Measurements from ENCODE around the gene INTS11. TPM values are rescaled to one million over a fixed set of nuclear protein-coding genes. Genes with fewer than 3 reads are reported as not detected.

The INTS11 gene
- polyA plus RNA-seq, 3 donors: 46.2 to 154 (median 49.6) TPM

DNA sequence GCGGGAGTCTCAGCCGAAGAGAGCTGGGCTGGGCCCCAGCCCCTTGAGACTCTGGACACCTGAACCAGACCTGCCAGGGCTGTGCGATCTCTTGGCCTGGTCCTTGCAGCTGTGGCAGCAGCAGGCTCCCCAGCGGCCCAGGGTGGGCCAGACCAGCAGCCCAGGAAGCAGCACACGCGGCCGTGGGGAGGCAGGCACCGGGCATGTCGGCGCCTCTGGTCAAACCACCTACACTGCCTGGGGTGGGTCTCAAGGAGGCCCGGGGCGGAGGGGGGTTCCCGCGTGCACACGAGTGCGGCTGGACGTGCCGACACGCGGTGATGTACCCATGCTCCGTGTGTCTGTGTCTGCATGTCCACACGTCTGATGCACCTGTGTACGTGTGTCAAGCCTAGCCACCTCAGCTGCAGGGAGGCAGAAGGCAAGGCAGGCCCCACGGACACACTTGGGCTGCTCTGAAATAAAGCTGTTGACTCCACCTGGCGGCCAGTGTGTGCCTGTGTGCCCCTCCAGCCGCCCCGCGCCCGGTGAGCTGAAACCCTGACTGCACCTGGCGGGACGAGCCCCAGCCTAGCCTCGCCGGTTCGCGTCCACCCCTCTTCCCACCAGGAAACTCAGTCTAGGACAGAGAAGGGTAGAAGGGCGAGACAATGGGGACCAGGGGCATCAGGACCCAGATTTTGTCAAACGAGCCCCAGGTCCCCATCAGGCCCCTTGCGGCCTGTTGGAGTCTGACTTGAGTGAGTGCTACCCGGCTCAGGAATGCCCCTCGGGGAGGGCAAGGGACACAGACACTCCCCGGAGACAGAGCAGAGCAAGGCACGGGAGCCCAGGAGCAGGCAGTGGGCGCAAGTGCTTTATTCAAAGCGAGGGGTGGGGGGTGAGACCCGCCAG is 32.7 kb downstream of the INTS11 start:
- no peaks in the 10 kb centered on the region for H3K79me2 ChIP-seq (ENCODE audit: insufficient read depth, low read length)
- H3K27me3 ChIP-seq (ENCODE audit: control insufficient read depth in 2 of 2, insufficient read depth in 2 of 2, low read length in 2 of 2): no peaks in the 10 kb centered on the region
- no peaks in the 10 kb centered on the region for H4K20me1 ChIP-seq (ENCODE audit: insufficient read depth, low read length)
- peak; percentile 54 for TF ChIP-seq CTCF (IDR thresholded peaks at IDR 0.05)
- no peak overlapping the region for H3K27ac Mint-ChIP-seq
- no peak overlapping the region for H3K27ac ChIP-seq (ENCODE audit: low read depth in 1 of 2, low read length in 2 of 2)
- no peaks in the 10 kb centered on the region for H3K4me1 ChIP-seq (ENCODE audit: control insufficient read depth in 1 of 2, insufficient read depth in 2 of 2, low read length in 2 of 2)
- no peaks in the 10 kb centered on the region for H3K4me1 Mint-ChIP-seq
- H3K36me3 Mint-ChIP-seq: peaks cover 2 to 14% of the 10 kb centered on the region in 2 donors
- peak in 1 of 3 donors; percentile 10 for DNase-seq
- no peak overlapping the region for H3K9ac ChIP-seq (ENCODE audit: insufficient read depth, low read length, poor library complexity, severe bottlenecking)
- no peaks in the 10 kb centered on the region for H3K9me3 ChIP-seq (replicated peaks in 1 of 2; ENCODE audit: control insufficient read depth in 1 of 2, insufficient read depth in 1 of 2, low read length in 2 of 2)
- no peak overlapping the region for H3K4me3 ChIP-seq (replicated peaks in 1 of 3; ENCODE audit: low read depth in 2 of 3, low read length in 3 of 3)
- peaks cover 0 to 10% (median 0%) of the 10 kb centered on the region in 7 donors for H3K9me3 Mint-ChIP-seq
- no peak overlapping the region for H3K4me3 Mint-ChIP-seq
- intact Hi-C loops (cut with micrococcal nuclease): loop anchor here in 1 of 2 donors (5.0 kb wide), 1 partner anchor 169 kb away; no protein-coding TSS in a partner anchor
- peaks cover 0 to 1% (median 0%) of the 10 kb centered on the region in 3 donors for H3K27me3 Mint-ChIP-seq (ENCODE audit: low read depth in 3 of 3)
- peaks cover 15 to 31% of the 10 kb centered on the region in 2 donors for H3K36me3 ChIP-seq (replicated peaks in 1 of 2; ENCODE audit: control insufficient read depth in 1 of 2, insufficient read depth in 2 of 2, low read length in 2 of 2)
- H3K4me2 ChIP-seq (replicated peaks; ENCODE audit: extremely low read depth, low read length, poor library complexity, severe bottlenecking): no peak overlapping the region
- WGBS (ENCODE audit: insufficient coverage): 65% methylated on average over 35 of the region's 45 CpGs
- H2AFZ ChIP-seq (ENCODE audit: insufficient read depth, low read depth, low read length, poor library complexity, severe bottlenecking): no peak overlapping the region

DNA sequence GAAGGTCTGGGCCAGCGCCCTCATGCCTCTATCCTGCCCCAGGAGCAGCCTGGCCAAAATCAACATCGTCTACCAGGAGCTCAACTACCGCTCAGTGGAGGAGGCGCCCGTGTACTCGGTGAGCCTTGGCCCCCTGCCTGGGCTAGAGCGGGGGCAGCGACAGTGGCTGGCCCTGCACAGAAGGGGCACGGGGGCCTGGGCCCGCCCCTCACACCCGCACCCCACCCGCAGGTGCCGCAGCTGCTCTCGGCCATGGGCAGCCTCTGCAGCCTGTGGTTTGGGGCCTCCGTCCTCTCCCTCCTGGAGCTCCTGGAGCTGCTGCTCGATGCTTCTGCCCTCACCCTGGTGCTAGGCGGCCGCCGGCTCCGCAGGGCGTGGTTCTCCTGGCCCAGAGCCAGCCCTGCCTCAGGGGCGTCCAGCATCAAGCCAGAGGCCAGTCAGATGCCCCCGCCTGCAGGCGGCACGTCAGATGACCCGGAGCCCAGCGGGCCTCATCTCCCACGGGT is 33.4 kb downstream of the INTS11 start:
- H3K79me2 ChIP-seq (ENCODE audit: insufficient read depth, low read length): no peaks in the 10 kb centered on the region
- peaks cover 13 to 24% of the 10 kb centered on the region in 2 donors for H3K36me3 ChIP-seq (replicated peaks in 1 of 2; ENCODE audit: control insufficient read depth in 1 of 2, insufficient read depth in 2 of 2, low read length in 2 of 2)
- Mint-ChIP-seq H3K27me3 (ENCODE audit: low read depth in 3 of 3) (peaks cover 0 to 1% (median 0%) of the 10 kb centered on the region in 3 donors), H3K4me3 (no peak overlapping the region), H3K27ac (no peak overlapping the region), H3K9me3 (peaks cover 0 to 10% (median 0%) of the 10 kb centered on the region in 7 donors), H3K4me1 (no peaks in the 10 kb centered on the region), H3K36me3 (peaks cover 0 to 10% of the 10 kb centered on the region in 2 donors)
- H3K4me1 ChIP-seq (ENCODE audit: control insufficient read depth in 1 of 2, insufficient read depth in 2 of 2, low read length in 2 of 2): no peaks in the 10 kb centered on the region
- no peaks in the 10 kb centered on the region for H3K27me3 ChIP-seq (ENCODE audit: control insufficient read depth in 2 of 2, insufficient read depth in 2 of 2, low read length in 2 of 2)
- intact Hi-C loops (cut with micrococcal nuclease): loop anchor here in 1 of 2 donors (5.0 kb wide), 1 partner anchor 169 kb away; no protein-coding TSS in a partner anchor
- H3K9me3 ChIP-seq (replicated peaks in 1 of 2; ENCODE audit: control insufficient read depth in 1 of 2, insufficient read depth in 1 of 2, low read length in 2 of 2): no peaks in the 10 kb centered on the region
- no peak overlapping the region for H3K27ac ChIP-seq (ENCODE audit: low read depth in 1 of 2, low read length in 2 of 2)
- H3K4me3 ChIP-seq (replicated peaks in 1 of 3; ENCODE audit: low read depth in 2 of 3, low read length in 3 of 3): no peak overlapping the region
- H4K20me1 ChIP-seq (ENCODE audit: insufficient read depth, low read length): no peaks in the 10 kb centered on the region
- no peak overlapping the region for H3K9ac ChIP-seq (ENCODE audit: insufficient read depth, low read length, poor library complexity, severe bottlenecking)
- DNase-seq: no peak
- no peak for TF ChIP-seq CTCF (IDR thresholded peaks at IDR 0.05)
- WGBS (ENCODE audit: insufficient coverage): 78% methylated on average over 28 of the region's 28 CpGs
- H2AFZ ChIP-seq (ENCODE audit: insufficient read depth, low read depth, low read length, poor library complexity, severe bottlenecking): no peak overlapping the region
- H3K4me2 ChIP-seq (replicated peaks; ENCODE audit: extremely low read depth, low read length, poor library complexity, severe bottlenecking): no peak overlapping the region
